A549 (cell line): ENCODE data around the gene HIGD1B.

Source experiments
- CBX8 ChIP-seq: fragments of 200-600 bp; sonication (generic); IDR thresholded peaks from 2 replicates; pipeline ENCODE4 v1.6.1; 2016
- MYC ChIP-seq: IDR thresholded peaks from 2 replicates; pipeline ENCODE4 v1.6.1; 2012; ENCODE audit warnings: mild to moderate bottlenecking, inconsistent platforms, low read length, improper control_type of control experiment, borderline replicate concordance
- POLR2A ChIP-seq: IDR thresholded peaks from 2 replicates; pipeline ENCODE4 v1.6.1; 2012; ENCODE audit warnings: mild to moderate bottlenecking, low read length
- SMC3 ChIP-seq: fragments of >200 bp; sonication (Bioruptor Twin); formaldehyde crosslinking; IDR thresholded peaks from 3 replicates; pipeline ENCODE4 v1.6.1; 2018; ENCODE audit warnings: inconsistent platforms
- TF ChIP-seq, protein P1 (sequence below): fragments of >200 bp; sonication (Bioruptor Twin); formaldehyde crosslinking; IDR thresholded peaks from 3 replicates; pipeline ENCODE4 v1.5.1; 2016
- TF ChIP-seq, protein P2 (sequence below): fragments of 450-650 bp; IDR thresholded peaks from 2 replicates; pipeline ENCODE4 v1.6.1; 2014; ENCODE audit warnings: antibody characterized with exemption

DNA sequence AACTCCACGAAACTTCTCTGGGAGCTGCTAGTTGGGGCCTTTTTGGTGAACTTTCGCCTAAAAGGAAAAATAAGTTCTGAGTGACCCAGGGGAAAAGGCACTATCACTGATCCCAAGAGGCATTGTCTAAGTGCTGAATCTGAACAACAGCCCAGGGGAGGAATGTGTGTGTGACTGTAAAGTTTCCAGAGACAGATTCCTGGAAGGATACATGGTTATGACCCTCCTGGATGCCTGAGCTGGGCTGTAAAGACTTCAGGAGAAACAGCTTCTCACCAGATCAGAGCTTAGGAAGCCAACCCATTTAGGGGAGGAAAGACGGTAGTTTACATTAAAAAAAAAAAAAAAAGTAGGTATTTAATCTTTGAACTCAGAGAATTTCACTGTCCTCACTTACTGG is 20.2 kb downstream of the HIGD1B start:
- no peak for TF ChIP-seq MYC
- TF ChIP-seq, protein P1, sequence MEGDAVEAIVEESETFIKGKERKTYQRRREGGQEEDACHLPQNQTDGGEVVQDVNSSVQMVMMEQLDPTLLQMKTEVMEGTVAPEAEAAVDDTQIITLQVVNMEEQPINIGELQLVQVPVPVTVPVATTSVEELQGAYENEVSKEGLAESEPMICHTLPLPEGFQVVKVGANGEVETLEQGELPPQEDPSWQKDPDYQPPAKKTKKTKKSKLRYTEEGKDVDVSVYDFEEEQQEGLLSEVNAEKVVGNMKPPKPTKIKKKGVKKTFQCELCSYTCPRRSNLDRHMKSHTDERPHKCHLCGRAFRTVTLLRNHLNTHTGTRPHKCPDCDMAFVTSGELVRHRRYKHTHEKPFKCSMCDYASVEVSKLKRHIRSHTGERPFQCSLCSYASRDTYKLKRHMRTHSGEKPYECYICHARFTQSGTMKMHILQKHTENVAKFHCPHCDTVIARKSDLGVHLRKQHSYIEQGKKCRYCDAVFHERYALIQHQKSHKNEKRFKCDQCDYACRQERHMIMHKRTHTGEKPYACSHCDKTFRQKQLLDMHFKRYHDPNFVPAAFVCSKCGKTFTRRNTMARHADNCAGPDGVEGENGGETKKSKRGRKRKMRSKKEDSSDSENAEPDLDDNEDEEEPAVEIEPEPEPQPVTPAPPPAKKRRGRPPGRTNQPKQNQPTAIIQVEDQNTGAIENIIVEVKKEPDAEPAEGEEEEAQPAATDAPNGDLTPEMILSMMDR, result no peak
- TF ChIP-seq, protein P2, sequence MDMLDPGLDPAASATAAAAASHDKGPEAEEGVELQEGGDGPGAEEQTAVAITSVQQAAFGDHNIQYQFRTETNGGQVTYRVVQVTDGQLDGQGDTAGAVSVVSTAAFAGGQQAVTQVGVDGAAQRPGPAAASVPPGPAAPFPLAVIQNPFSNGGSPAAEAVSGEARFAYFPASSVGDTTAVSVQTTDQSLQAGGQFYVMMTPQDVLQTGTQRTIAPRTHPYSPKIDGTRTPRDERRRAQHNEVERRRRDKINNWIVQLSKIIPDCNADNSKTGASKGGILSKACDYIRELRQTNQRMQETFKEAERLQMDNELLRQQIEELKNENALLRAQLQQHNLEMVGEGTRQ, result no peak
- no peak for TF ChIP-seq POLR2A
- no peak for TF ChIP-seq CBX8
- no peak for TF ChIP-seq SMC3
